ENCODE measurements around the gene NBAS. TPM values are rescaled to one million over a fixed set of nuclear protein-coding genes. Genes with fewer than 3 reads are reported as not detected.

NBAS gene
- total and polyA plus RNA-seq, 2 donors (not counting 3 experiments of a cell fraction or from before 2014, with no cell fraction given), result 29.4 to 43.0 TPM

GRCh38 chr2:15458277-15458676, 102.9 kb downstream of the NBAS start:
- no peak for DNase-seq (ENCODE audit: low read depth, low spot score)
- POLR2A ChIA-PET, result no interaction called here

More at GRCh38 chr2:15458277-15458676, 102.9 kb downstream of the NBAS start:
- no peak overlapping the region for H3K9ac ChIP-seq (replicated peaks; ENCODE audit: extremely low read depth, insufficient read depth, low read length)
- CTCF ChIA-PET, result no interaction called here
- no peak overlapping the region for H2AFZ ChIP-seq (ENCODE audit: low read depth, low read length)
- H3K4me2 ChIP-seq (ENCODE audit: insufficient read depth, low read length), result no peak overlapping the region
- no peak for TF ChIP-seq FOS (IDR thresholded peaks at IDR 0.05; ENCODE audit: borderline replicate concordance, insufficient read depth, low read length)
- no peak for TF ChIP-seq POLR2AphosphoS5 (IDR thresholded peaks at IDR 0.05; ENCODE audit: insufficient read depth, low read depth, low read length)
- TF ChIP-seq CTCF (IDR thresholded peaks at IDR 0.05; ENCODE audit: extremely low read depth in 1 of 2, insufficient read depth in 1 of 2, low read depth in 1 of 2, low read length in 2 of 2), result no peak
- no peak for TF ChIP-seq MAX (IDR thresholded peaks at IDR 0.05; ENCODE audit: insufficient read depth, insufficient read length)
- TF ChIP-seq MYC (IDR thresholded peaks at IDR 0.05; ENCODE audit: low read depth, low read length), result no peak
- TF ChIP-seq JUN (IDR thresholded peaks at IDR 0.05; ENCODE audit: borderline replicate concordance, insufficient read depth, insufficient read length, low read depth), result no peak
- no peak for TF ChIP-seq GATA2 (IDR thresholded peaks at IDR 0.05; ENCODE audit: insufficient read depth, insufficient read length, low read depth, low read length)
- TF ChIP-seq POLR2A (IDR thresholded peaks at IDR 0.05; ENCODE audit: low read depth, low read length), result no peak
- TF ChIP-seq EZH2 (IDR thresholded peaks at IDR 0.05; ENCODE audit: borderline replicate concordance, low read depth, low read length, severe bottlenecking), result no peak
- H3K79me2 ChIP-seq (ENCODE audit: control insufficient read depth, insufficient read depth, low read length), result no peaks in the 10 kb centered on the region
- H3K4me3 ChIP-seq (replicated peaks in 1 of 3; ENCODE audit: insufficient read depth in 1 of 3, low read depth in 1 of 3, low read length in 3 of 3), result no peak overlapping the region
- no TSS peak for BruUV-seq (replicated peaks)
- H4K20me1 ChIP-seq (replicated peaks; ENCODE audit: control insufficient read depth, extremely low read depth, insufficient read depth, low read length), result no peaks in the 10 kb centered on the region
- H3K9me1 ChIP-seq (replicated peaks; ENCODE audit: control insufficient read depth, extremely low read depth, insufficient read depth, low read length), result no peaks in the 10 kb centered on the region
- H3K4me1 ChIP-seq (ENCODE audit: control insufficient read depth, extremely low read depth, insufficient read depth, low read length), result no peaks in the 10 kb centered on the region
- no peaks in the 10 kb centered on the region for H3K27me3 ChIP-seq (ENCODE audit: control insufficient read depth in 2 of 2, insufficient read depth in 2 of 2, low read length in 2 of 2)
- H3K27ac ChIP-seq (ENCODE audit: insufficient read depth, low read depth, low read length), result no peak overlapping the region
- H3K36me3 ChIP-seq (ENCODE audit: control insufficient read depth in 2 of 2, extremely low read depth in 1 of 2, insufficient read depth in 2 of 2, low read length in 2 of 2), result peaks cover 6 to 8% of the 10 kb centered on the region in 2 experiments
- intact Hi-C loops (cut with micrococcal nuclease), result no loop called here
- no peak for FAIRE-seq
- dilution Hi-C loops (cut with MboI; ENCODE audit: extremely low pct_ligation_motif_present, low sequenced_read_pairs), result no loop called here
- no peaks in the 10 kb centered on the region for H3K9me3 ChIP-seq (replicated peaks; ENCODE audit: control insufficient read depth, insufficient read depth, low read length)

Measured in endothelial cell of umbilical vein (primary cell).